ENCODE results near the gene PLCD1.
A peak's percentile ranks its signal among the peaks of the same experiment; 100 is the strongest.
"Not testable (repeated sequence)": the region's sequence is repeated elsewhere in the genome, so short reads cannot be mapped to it uniquely, and the experiment has no call there.

PLCD1 gene

GRCh38 chr3:37979541-37980461, 49.6 kb downstream of the PLCD1 start:
- Histone ChIP-seq H3K9me3 (ENCODE audit: insufficient read depth, low read length) (no peaks in the 10 kb centered on the region), H3K9ac (ENCODE audit: low read length) (no peak overlapping the region), H3K4me2 (ENCODE audit: low read length) (no peak overlapping the region), H4K20me1 (ENCODE audit: insufficient read depth, low read length) (no peaks in the 10 kb centered on the region), H3K4me3 (ENCODE audit: low read length) (no peak overlapping the region), H3K79me2 (ENCODE audit: low read length) (no peaks in the 10 kb centered on the region), H3K4me1 (ENCODE audit: low read length) (no peaks in the 10 kb centered on the region), H3K27ac (ENCODE audit: low read length) (no peak overlapping the region), H3K36me3 (replicated peaks; ENCODE audit: low read depth, low read length) (no peaks in the 10 kb centered on the region), H2AFZ (ENCODE audit: low read depth, low read length) (no peak overlapping the region), H3K27me3 (ENCODE audit: low read depth, low read length) (peaks cover 13% of the 10 kb centered on the region)
- TF ChIP-seq EZH2phosphoT487 (IDR thresholded peaks at IDR 0.05; ENCODE audit: low read depth), result no peak
- no peak for TF ChIP-seq CTCF (IDR thresholded peaks at IDR 0.05; ENCODE audit: low read depth, low read length)

- H2AFZ ChIP-seq (ENCODE audit: low read depth, low read length), result no peak overlapping the region
- no peak overlapping the region for H3K4me3 ChIP-seq (ENCODE audit: low read length)
- H4K20me1 ChIP-seq (ENCODE audit: insufficient read depth, low read length), result no peaks in the 10 kb centered on the region
- H3K27ac ChIP-seq (ENCODE audit: low read length), result no peak overlapping the region
- H3K9me3 ChIP-seq (ENCODE audit: insufficient read depth, low read length), result no peaks in the 10 kb centered on the region
- no peaks in the 10 kb centered on the region for H3K4me1 ChIP-seq (ENCODE audit: low read length)
- no peaks in the 10 kb centered on the region for H3K79me2 ChIP-seq (ENCODE audit: low read length)
- no peaks in the 10 kb centered on the region for H3K36me3 ChIP-seq (replicated peaks; ENCODE audit: low read depth, low read length)
- H3K27me3 ChIP-seq (ENCODE audit: low read depth, low read length), result 0 out of 2 replicates have a peak, but pooled peaks cover 2% of the 10 kb centered on the region
- H3K4me2 ChIP-seq (ENCODE audit: low read length), result no peak overlapping the region
- TF ChIP-seq CTCF (IDR thresholded peaks at IDR 0.05; ENCODE audit: low read depth, low read length) (peak; percentile 95), EZH2phosphoT487 (IDR thresholded peaks at IDR 0.05; ENCODE audit: low read depth) (no peak)
- H3K9ac ChIP-seq (ENCODE audit: low read length), result no peak overlapping the region
Measured at GRCh38 chr3:37974121-37975083, 55.0 kb downstream of the PLCD1 start.

GRCh38 chr3:37973246-37974054, 56.0 kb downstream of the PLCD1 start:
- no peaks in the 10 kb centered on the region for H4K20me1 ChIP-seq (ENCODE audit: insufficient read depth, low read length)
- H3K79me2 ChIP-seq (ENCODE audit: low read length), result no peaks in the 10 kb centered on the region
- H3K4me3 ChIP-seq (ENCODE audit: low read length), result no peak overlapping the region
- no peaks in the 10 kb centered on the region for H3K9me3 ChIP-seq (ENCODE audit: insufficient read depth, low read length)
- H3K9ac ChIP-seq (ENCODE audit: low read length), result no peak overlapping the region
- TF ChIP-seq EZH2phosphoT487 (IDR thresholded peaks at IDR 0.05; ENCODE audit: low read depth), result no peak
- no peak for TF ChIP-seq CTCF (IDR thresholded peaks at IDR 0.05; ENCODE audit: low read depth, low read length)
- no peaks in the 10 kb centered on the region for H3K36me3 ChIP-seq (replicated peaks; ENCODE audit: low read depth, low read length)
- no peak overlapping the region for H3K27ac ChIP-seq (ENCODE audit: low read length)
- H3K27me3 ChIP-seq (ENCODE audit: low read depth, low read length), result 0 out of 2 replicates have a peak, but pooled peaks cover 2% of the 10 kb centered on the region
- no peak overlapping the region for H2AFZ ChIP-seq (ENCODE audit: low read depth, low read length)
- H3K4me2 ChIP-seq (ENCODE audit: low read length), result no peak overlapping the region
- no peaks in the 10 kb centered on the region for H3K4me1 ChIP-seq (ENCODE audit: low read length)

GRCh38 chr3:37972056-37972455, 57.4 kb downstream of the PLCD1 start:
- H3K27me3 ChIP-seq (ENCODE audit: low read depth, low read length); H3K79me2 ChIP-seq (ENCODE audit: low read length); H3K4me3 ChIP-seq (ENCODE audit: low read length); H3K9me3 ChIP-seq (ENCODE audit: insufficient read depth, low read length); H3K4me2 ChIP-seq (ENCODE audit: low read length); H3K9ac ChIP-seq (ENCODE audit: low read length); H3K36me3 ChIP-seq (replicated peaks; ENCODE audit: low read depth, low read length); H3K4me1 ChIP-seq (ENCODE audit: low read length); H4K20me1 ChIP-seq (ENCODE audit: insufficient read depth, low read length); H2AFZ ChIP-seq (ENCODE audit: low read depth, low read length); H3K27ac ChIP-seq (ENCODE audit: low read length): not testable (repeated sequence)

Measured in OCI-LY3 (cell line).